ENCODE data around the gene F8A2.

DNA sequence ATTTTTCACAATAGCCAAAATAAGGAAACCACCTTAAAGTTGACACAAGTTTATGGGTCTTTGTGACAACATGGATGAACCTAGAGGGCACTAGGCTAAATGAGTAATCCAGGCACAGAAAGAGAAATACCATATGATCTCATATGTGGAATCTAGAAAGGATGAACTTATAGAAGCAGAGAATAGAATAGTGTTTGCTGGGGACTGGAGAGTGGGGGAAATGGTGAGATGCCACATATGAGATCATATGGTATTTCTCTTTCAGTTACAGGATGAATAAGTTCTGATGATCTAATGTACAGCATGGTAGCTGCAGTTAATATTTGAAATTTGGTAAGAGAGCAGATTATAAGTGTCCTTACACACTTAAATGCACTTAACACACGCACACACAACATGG, 35.9 kb downstream of the F8A2 start:
- no peak for TF ChIP-seq CEBPB (IDR thresholded peaks at IDR 0.05)
- TF ChIP-seq CTCF (IDR thresholded peaks at IDR 0.05), result no peak
- TF ChIP-seq RFX5 (IDR thresholded peaks at IDR 0.05), result no peak
- no peak for TF ChIP-seq REST (IDR thresholded peaks at IDR 0.05)
- TF ChIP-seq JUN (IDR thresholded peaks at IDR 0.05), result no peak
- no peak for TF ChIP-seq POLR2A (IDR thresholded peaks at IDR 0.05; ENCODE audit: low read length)
- no peak for TF ChIP-seq EP300 (IDR thresholded peaks at IDR 0.05)
- TF ChIP-seq SMC3 (IDR thresholded peaks at IDR 0.05), result no peak
- no peak for TF ChIP-seq CHD2 (IDR thresholded peaks at IDR 0.05; ENCODE audit: low read length, partially characterized antibody)
- no peak for TF ChIP-seq HDAC2 (IDR thresholded peaks at IDR 0.05)
- TF ChIP-seq MYC (IDR thresholded peaks at IDR 0.05; ENCODE audit: borderline replicate concordance, low read length), result no peak
- no peak for TF ChIP-seq EHMT2 (IDR thresholded peaks at IDR 0.05; ENCODE audit: low read depth)
